Limb (tissue), 2 donors: ENCODE data around the gene ITGB2.

Source experiments
- DNase-seq, 2 donors: peaks; one replicate each; pipeline ENCODE4 v3.0.0-alpha.2; 2016; ENCODE audit errors: extremely low spot score in 2 of 2

Gene ITGB2

DNA sequence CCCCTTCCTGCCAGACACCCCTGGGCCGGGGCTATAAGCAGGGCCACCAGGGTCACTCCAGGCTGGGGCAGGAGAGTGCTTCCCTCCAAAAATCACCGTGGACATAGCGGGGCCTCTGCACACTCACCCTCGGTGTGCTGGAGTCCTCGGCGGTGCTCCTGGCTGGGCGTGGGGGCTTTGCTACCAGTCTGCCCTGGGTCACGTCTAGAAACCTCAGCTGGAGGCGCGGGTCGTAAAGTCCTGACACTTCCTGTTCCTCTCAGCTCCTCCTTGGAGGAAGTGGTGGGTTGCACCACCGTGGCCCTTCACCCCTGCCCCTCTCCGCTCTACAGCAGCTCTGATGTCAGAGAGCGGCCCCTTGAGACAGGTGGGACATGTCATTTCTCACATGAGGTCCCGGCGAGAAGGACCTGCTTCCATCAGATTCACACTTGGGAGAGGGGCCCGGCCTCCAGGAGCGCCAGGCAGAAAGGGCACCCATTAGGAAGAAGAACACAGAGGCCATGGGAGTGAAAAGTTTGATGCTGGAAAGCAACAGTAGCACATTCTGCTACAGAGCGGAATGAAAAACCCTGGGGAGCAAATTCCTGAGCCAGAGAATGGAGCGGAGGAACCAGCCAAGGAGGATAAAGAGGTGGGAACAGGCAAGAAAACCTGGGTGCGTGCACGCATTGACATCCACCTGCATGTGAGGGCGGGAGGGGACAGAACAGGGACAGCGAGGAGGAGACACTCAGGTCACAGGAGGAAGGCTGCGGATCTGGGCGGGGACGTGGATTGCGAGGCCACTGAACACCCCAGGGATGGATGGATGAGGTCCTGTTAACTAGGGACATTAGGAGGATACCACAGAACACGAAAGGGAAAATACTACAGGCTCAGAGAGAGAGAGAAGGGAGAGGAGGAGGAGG, at the start of gene ITGB2:
Gene ITGB2, minus strand, starts transcription at position 206 of the 911 bp plus-strand sequence. CDS start 10,117 bp downstream, outside the sequence.
- DNase-seq = no peak

DNA sequence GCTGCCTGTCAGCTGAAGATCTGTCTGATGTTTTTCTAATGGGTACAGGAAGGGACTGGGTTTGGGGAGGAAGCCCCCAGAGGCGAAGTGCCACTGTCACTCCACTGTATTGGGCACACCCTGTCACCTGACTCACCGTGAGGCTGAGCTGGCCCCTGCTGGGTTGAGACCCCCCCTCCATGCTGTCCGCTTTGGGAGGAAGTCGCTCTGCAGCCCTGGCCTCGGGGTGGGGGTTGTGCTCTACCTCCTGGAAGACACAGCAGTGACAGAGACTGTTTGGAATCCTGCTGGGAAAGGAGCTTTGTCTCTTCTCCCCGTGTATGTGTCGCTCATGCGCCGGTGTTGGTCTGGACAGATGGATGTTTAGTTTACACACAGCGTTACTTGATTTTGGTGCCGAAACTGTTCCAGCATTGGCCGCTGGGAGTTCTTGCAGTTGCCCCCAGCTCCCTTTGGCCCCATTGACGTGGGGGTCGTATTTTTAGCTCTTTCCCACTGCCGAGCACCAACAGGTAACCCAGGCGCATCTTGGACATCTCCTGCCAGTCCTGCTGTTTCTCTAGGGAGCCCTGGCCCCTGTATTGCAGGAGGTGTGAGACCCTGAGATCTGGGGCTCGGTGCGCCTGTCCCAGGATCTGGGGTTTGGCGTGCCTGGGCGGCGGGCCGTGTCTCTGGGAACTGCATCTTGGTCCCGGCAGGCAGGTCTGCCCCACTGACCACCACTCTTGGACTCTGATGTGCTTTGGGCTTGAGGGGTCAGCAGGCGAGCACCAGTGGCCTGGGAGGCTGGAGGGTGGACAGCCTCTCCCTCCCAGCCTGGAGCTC, 49.4 kb upstream of the ITGB2 start:
- no peak for DNase-seq

- DNase-seq = no peak
Measured at GRCh38 chr21:44969066-44969670, 48.5 kb upstream of the ITGB2 start.

DNA sequence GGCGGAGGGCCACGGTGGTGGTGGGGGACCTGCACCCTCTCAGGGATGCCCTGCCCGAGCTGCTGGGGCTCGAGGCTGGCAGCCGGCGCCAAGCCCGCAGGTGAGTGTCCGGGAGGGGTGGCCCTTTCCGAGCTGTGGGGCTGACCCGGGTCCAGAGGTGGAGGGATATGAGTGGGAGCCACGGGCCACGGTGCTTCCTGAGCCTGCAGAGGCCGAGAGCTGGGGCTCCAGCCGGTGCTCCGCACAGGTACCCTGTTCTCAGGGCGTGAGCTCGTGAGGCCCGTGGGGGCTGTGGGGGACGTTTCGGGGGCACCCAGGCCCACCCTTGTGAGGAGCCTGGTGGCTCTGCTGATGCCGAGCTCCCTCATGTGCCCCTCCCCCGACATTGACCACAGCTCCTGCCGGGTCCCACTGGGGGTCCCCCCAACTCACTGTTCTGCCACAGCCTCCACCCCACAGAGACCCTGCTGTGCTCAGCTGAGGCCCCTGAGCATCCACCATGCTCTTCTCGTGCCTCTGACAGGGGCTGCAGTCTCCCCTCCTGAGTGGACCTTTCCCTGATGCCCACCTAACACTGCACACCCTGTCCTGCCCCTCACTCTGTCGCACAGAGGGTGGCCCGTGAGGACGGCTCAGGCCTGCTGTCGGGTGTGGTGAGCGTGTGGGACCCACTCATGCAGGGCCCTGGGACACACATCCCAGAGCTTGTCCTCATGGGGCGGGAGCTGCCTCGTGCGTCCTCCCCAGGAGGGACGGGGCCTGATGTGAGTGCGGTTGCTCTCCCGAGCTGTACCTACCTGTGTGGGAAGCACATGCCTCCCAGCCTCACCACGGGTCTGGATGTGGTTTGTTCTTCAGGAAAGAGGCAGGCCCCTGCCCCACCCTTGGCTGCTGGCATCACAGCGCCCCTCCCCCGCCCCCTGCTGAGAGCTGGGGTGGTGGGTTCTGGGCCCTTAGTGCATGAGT, 46.7 kb upstream of the ITGB2 start:
- DNase-seq = no peak

GRCh38 chr21:44966135-44967081, 45.7 kb upstream of the ITGB2 start:
- DNase-seq = no peak

DNA sequence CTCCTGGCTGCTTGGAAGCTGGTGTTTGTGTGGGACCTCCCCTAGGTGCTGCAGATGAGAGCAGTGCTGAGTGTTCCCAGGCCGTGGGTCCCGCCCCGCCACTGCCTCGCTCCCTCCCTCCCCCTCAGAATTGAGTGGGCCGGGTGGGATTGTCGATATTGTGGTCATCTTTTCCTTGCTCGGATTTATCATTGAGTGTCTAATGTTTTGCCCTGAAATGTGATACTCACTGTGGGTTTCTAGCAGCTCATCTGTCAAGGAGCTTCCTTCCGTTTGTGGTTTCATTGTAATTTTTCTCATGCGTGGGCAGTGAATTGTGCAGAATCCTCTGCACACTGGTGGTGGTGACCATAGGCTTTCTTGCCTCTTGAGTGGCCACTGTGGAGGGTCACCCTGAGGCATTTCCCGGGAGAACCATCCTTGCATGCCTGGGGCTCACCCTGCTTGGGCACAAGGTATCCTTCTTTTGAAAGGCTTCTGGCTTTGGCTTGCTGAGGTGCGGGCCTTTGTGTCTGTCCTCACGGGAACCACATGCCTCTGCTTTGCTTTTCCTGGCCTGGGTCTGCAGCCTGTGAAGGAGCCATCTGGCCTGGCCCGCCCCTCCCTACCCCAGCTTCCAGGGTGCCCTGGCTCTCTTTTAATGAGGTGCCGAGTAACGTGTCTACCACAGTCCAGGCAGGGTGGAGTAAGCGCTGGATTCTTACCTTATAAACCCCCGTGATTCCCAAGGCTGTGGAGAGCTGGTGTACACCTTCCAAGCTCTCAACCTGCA, 44.7 kb upstream of the ITGB2 start:
- no peak for DNase-seq

DNA sequence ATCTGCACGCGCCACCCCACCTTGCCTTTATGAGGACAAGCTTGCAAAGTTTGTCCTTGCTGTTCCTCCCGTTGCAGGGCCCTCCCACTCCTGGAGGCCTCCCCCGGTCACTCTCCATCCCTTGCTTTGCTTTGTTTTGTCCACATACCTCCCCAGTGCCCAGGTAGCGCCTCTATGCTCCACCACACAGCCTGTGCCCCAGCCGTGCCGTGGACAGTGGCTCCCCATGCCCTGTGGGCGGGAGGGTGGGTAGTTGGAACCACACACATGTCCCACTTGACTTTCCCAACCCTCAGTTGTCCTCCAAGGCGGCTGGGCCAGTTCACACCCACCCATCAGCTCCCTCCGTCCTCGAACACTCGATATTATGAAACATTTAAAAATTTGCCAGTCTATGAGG, 43.7 kb upstream of the ITGB2 start:
- no peak for DNase-seq

- DNase-seq = peak in 1 of 2 donors; percentile 57
Measured at GRCh38 chr21:44962403-44962966, 41.8 kb upstream of the ITGB2 start.

- DNase-seq = no peak
Measured at GRCh38 chr21:44960141-44961092, 39.7 kb upstream of the ITGB2 start.

DNA sequence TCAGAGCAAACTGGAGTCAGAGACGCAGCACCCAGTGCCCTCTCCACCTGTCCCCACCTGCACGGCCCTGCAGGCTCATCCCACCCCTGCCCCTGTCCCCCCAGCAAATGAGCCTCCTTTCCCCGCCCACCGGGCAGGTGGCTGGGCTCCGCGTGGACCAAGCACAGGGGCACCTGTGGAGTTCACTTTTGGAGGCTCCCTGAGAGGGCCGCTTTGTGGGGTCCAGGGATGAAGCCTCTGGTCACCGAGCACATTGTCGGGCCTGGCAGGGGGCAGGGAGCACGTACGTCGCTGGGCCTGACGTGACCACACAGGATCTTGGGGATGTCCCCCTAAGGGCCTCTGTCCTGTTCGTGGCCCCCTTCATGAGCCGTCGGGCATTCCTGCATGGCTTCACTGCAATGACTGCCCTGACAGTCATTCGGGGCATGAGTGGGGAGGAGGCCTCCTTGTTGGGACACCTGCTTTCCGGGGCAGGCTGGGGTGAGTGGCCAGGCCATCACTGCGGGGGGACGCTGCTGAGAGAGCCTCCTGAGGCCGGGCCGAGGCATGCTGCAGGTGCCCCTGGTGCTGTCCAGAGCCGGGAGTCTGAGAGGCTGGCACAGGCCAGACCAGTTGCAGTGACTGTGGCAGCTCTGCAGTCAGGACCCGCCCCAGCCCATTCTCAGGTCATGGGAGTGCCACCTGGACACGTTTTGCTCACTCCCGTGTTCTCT, 38.8 kb upstream of the ITGB2 start:
- no peak for DNase-seq

- peak; percentile 81 to 87 for DNase-seq
Measured at GRCh38 chr21:44958471-44959191, 37.9 kb upstream of the ITGB2 start.

DNA sequence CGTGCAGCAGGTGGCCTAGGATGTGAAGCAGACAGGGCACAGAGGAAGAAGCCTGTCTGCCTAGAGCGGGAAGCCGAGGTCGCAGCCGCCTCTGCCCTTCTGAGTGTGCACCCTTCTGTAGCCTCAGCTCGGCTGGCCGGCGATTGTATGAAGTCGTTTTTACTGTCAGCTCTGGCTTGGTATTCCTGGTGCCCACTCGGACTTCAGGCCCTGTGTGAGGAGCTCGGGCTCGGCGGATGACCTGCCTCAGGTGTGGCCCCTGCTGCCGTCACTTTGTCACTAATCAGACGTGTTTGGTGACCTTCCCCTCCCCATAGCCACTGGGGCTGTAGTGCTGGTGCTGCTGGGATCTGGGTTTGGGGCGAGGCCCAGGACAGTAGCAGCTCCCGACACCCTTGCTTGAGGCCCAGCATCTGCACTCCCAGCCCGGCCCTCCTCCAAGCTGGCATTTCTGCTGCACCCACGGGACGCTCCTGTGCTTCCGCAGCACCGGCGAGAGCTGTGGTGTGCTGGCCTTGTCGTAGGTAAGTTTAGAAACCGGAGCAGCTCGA, 37.3 kb upstream of the ITGB2 start:
- no peak for DNase-seq

DNA sequence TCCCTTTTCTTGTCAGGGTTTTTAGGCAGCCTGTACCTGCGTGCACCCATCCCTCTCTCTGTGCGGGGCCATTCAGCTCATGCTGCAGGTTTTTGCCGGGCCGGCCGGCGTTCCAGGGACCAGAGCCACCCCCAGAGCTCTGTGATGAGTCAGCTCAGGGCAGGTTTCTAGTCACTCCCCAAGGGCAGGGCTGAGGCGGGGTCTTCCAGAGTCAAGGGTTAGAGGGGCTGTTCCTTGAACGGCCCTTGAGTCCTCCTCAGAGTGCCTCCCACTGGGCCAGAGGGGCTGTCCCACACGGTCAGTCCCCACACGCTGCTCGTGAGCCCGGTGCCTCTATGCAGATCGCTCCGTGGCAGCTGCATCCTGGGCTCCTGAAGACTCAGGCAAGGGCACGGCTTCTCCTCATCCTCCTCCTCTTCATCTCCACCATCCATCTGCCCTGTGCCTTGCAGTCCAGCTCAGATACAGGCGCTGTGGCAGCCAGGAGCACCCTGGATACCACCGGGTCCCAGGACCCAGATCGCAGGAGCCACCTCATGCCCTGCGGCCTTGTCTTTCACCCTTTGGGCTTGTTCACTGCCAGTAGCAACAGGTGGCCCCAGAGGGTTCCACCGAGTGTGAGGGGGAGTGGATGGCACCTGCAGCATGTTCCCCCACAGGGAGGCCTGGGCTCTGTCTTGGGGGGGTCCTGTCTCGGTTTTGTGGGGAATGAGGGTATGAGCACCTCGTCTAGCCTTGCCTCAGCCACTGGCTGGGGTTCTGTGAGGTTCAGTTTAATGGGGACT, 36.5 kb upstream of the ITGB2 start:
- DNase-seq = no peak

DNA sequence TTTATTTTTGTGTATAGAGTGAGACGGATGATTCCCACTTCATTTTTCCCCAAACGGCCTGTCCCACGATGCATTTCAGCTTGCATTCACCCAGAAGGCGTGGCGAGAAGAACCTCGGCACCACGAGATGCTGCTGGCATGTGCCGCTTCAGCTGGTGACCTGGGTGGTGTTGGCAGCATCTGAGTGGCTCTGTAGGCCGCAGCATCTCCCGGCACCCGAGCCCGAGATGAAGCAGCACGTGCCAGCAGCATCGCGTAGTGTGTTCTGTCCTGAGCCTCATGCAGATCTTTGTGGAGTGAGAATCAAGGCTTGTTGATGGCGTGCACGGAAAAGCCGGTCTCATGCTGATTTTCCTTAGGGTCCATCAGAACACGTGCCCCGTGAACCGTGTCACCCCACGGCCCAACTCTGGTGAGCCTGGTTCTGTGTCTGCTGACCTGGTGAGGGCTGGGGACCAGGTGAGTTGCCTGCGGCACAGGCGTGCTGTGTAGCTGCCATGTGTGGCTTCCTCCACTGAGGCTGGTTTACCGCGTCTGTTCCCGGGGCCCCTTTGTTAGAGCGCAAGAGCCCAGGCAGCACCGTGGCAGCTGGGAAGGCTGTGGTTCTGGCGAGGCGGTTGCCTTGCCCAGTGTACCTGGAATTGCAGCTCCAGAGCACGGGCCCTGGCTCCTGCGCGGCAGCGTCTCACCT, 35.8 kb upstream of the ITGB2 start:
- no peak for DNase-seq
